ENCODE measurements around the gene DNM1.

DNM1 gene

DNA sequence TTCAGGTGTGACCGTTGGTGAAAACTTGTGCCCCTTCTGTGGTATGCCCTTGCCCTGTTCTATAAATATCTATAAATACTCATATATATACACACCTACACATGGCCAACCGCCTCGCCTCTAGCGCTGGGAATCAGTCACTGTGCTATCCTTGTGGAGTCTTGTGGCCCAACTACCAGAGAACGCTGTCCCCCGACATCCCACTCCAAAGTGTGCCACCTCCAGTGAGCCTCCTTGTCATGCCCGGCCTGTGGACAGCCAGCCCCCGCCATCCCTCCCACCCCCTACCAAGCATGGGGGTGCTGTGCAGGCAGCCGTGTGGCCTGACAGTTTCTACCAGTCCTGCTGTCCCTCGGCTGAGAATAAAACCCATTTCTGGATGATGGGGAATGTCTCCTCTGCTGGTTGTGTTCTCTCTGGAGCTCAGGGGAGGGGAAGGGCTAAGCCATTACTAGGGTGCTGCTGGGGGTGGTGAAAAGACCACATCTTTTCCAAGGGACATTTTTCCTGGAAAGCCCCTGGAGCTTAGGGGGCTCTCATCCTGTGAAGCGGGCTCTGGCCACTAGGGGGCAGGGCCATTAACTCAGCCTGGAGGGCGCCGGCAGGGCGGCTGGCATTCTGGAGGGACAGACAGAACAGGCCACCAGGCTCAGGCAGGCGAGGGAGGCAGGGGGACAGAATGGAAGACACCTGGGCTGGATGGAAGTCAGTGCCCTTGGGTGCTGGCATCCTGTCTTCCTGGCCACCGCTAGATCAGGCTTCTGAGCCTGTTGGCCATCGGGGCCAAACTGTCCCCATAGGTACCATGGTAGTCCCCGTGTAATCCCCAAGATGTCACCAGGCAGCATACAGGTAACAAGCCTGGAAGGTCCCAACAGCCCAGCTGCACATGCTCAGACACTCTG lies 51.9 kb downstream of the DNM1 start:
- peak; percentile 76 for DNase-seq (ENCODE audit: low spot score)
- H3K27ac ChIP-seq = peak overlapping the region; percentile 54
- TF ChIP-seq CTCF (conservative IDR thresholded peaks at IDR 0.05; ENCODE audit: low read depth) = peak; percentile 98
- POLR2A ChIA-PET (ENCODE audit: low non-redundant PET) = no interaction called here
- CTCF ChIA-PET = interaction anchor here (0.6 to 3.6 kb wide), 12 partner anchors 8 to 1626 kb away, joined by 3 to 18 read pairs (median 4); no protein-coding TSS in a partner anchor

- TF ChIP-seq CTCF (conservative IDR thresholded peaks at IDR 0.05; ENCODE audit: low read depth) = no peak
- DNase-seq (ENCODE audit: low spot score) = no peak
- H3K27ac ChIP-seq = peak overlapping the region; percentile 29
- ChIA-PET CTCF (interaction anchor here (0.6 kb wide), 1 partner anchor 100 kb away, joined by 3 read pairs; no protein-coding TSS in a partner anchor), POLR2A (ENCODE audit: low non-redundant PET) (no interaction called here)
Measured at GRCh38 chr9:128257086-128257825, 54.1 kb downstream of the DNM1 start.

GRCh38 chr9:128257907-128258306 lies 54.7 kb downstream of the DNM1 start:
- DNase-seq (ENCODE audit: low spot score) = no peak
- no peak for TF ChIP-seq CTCF (conservative IDR thresholded peaks at IDR 0.05; ENCODE audit: low read depth)
- peak overlapping the region; percentile 29; the same call in 1 of the 2 replicates for H3K27ac ChIP-seq
- ChIA-PET CTCF (no interaction called here), POLR2A (ENCODE audit: low non-redundant PET) (no interaction called here)

GRCh38 chr9:128258326-128258725 lies 55.1 kb downstream of the DNM1 start:
- DNase-seq (ENCODE audit: low spot score) = no peak
- TF ChIP-seq CTCF (conservative IDR thresholded peaks at IDR 0.05; ENCODE audit: low read depth) = no peak
- H3K27ac ChIP-seq = peak overlapping the region; percentile 29
- POLR2A ChIA-PET (ENCODE audit: low non-redundant PET) = no interaction called here
- CTCF ChIA-PET = interaction anchor here (0.9 kb wide), 1 partner anchor 52 kb away, joined by 4 read pairs; no protein-coding TSS in a partner anchor

- ChIA-PET CTCF (interaction anchor here (0.6 to 0.9 kb wide), 2 partner anchors 10 to 52 kb away, joined by 3 to 4 read pairs; no protein-coding TSS in a partner anchor), POLR2A (ENCODE audit: low non-redundant PET) (no interaction called here)
- no peak for DNase-seq (ENCODE audit: low spot score)
- no peak for TF ChIP-seq CTCF (conservative IDR thresholded peaks at IDR 0.05; ENCODE audit: low read depth)
- peak overlapping the region; percentile 8 for H3K27ac ChIP-seq
Measured at GRCh38 chr9:128259156-128259555, 56.0 kb downstream of the DNM1 start.

DNA sequence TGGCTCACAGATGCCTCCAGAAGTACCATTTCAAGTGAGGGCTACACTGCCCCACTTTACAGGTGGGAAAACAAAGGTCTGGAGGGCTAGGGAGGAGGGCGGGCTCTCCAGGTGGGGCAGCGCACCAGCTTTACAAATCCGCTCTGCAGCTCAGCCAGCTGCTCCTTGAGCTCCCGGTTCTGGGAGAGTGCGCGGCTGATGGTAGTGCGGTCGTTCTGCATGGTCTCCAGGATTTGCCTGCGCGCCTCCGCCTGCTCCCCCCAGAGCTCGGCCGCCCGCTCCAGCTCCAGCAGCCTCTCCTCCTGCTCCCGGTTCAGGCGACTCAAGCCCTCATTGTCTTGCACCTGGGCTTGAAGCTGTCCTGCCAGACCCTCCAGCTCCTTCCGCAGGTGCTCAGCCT lies 57.2 kb downstream of the DNM1 start:
- POLR2A ChIA-PET (ENCODE audit: low non-redundant PET) = interaction anchor here (0.6 to 1.1 kb wide), 2 partner anchors 16 to 40 kb away, joined by 3 read pairs; partner anchors contain the start of genes GOLGA2 and SWI5
- DNase-seq (ENCODE audit: low spot score) = no peak
- CTCF ChIA-PET = no interaction called here
- no peak for TF ChIP-seq CTCF (conservative IDR thresholded peaks at IDR 0.05; ENCODE audit: low read depth)
- 0 out of 2 replicates have a peak overlapping the region, but pooled peaks have one; percentile 1 for H3K27ac ChIP-seq

Measured in RWPE1 (cell line).